AG09319 (cell line): ENCODE measurements around the gene NPHP4.
A peak's percentile ranks its signal among the peaks of the same experiment; 100 is the strongest.

Source experiments
- DNase-seq: peaks from one replicate; pipeline ENCODE4 v3.0.0-alpha.2; 2010; ENCODE audit warnings: low read depth; ENCODE audit errors: extremely low read depth
- CTCF ChIP-seq: IDR thresholded peaks from 2 replicates; pipeline ENCODE4 v1.5.1; 2011; ENCODE audit warnings: low read depth, mild to moderate bottlenecking, inconsistent platforms, low read length, moderate library complexity

Gene NPHP4

GRCh38 chr1:5992026-5992813 is at the start of gene NPHP4:
TSS of gene NPHP4 (minus strand) at chr1:5992425. CDS start at chr1:5986289, 6,136 bp downstream.
- peak; percentile 99 for DNase-seq
- no peak; the same call in 1 of the 2 replicates for TF ChIP-seq CTCF

GRCh38 chr1:6041432-6042062 is 49.3 kb upstream of the NPHP4 start:
- TF ChIP-seq CTCF: peak; percentile 60
- no peak for DNase-seq

- DNase-seq: no peak
- TF ChIP-seq CTCF: no peak
Observed at GRCh38 chr1:6040861-6041415, 48.7 kb upstream of the NPHP4 start.

GRCh38 chr1:6040444-6040843 is 48.2 kb upstream of the NPHP4 start:
- no peak for TF ChIP-seq CTCF
- DNase-seq: no peak

GRCh38 chr1:6039031-6039430 is 46.8 kb upstream of the NPHP4 start:
- TF ChIP-seq CTCF: no peak
- DNase-seq: no peak

- TF ChIP-seq CTCF: no peak
- DNase-seq: no peak
Observed at GRCh38 chr1:6038603-6039002, 46.4 kb upstream of the NPHP4 start.

GRCh38 chr1:6037338-6037762 is 45.1 kb upstream of the NPHP4 start:
- DNase-seq: no peak
- no peak for TF ChIP-seq CTCF
